Measurements from ENCODE around the gene MACROH2A2. TPM values are rescaled to one million over a fixed set of nuclear protein-coding genes. Genes with fewer than 3 reads are reported as not detected.

MACROH2A2 gene
- total and polyA plus RNA-seq, 2 of the 8 experiments (the other 6 are each of a cell fraction or from before 2014, with no cell fraction given), result 7.9 to 9.3 TPM

- TF ChIP-seq, protein P1, sequence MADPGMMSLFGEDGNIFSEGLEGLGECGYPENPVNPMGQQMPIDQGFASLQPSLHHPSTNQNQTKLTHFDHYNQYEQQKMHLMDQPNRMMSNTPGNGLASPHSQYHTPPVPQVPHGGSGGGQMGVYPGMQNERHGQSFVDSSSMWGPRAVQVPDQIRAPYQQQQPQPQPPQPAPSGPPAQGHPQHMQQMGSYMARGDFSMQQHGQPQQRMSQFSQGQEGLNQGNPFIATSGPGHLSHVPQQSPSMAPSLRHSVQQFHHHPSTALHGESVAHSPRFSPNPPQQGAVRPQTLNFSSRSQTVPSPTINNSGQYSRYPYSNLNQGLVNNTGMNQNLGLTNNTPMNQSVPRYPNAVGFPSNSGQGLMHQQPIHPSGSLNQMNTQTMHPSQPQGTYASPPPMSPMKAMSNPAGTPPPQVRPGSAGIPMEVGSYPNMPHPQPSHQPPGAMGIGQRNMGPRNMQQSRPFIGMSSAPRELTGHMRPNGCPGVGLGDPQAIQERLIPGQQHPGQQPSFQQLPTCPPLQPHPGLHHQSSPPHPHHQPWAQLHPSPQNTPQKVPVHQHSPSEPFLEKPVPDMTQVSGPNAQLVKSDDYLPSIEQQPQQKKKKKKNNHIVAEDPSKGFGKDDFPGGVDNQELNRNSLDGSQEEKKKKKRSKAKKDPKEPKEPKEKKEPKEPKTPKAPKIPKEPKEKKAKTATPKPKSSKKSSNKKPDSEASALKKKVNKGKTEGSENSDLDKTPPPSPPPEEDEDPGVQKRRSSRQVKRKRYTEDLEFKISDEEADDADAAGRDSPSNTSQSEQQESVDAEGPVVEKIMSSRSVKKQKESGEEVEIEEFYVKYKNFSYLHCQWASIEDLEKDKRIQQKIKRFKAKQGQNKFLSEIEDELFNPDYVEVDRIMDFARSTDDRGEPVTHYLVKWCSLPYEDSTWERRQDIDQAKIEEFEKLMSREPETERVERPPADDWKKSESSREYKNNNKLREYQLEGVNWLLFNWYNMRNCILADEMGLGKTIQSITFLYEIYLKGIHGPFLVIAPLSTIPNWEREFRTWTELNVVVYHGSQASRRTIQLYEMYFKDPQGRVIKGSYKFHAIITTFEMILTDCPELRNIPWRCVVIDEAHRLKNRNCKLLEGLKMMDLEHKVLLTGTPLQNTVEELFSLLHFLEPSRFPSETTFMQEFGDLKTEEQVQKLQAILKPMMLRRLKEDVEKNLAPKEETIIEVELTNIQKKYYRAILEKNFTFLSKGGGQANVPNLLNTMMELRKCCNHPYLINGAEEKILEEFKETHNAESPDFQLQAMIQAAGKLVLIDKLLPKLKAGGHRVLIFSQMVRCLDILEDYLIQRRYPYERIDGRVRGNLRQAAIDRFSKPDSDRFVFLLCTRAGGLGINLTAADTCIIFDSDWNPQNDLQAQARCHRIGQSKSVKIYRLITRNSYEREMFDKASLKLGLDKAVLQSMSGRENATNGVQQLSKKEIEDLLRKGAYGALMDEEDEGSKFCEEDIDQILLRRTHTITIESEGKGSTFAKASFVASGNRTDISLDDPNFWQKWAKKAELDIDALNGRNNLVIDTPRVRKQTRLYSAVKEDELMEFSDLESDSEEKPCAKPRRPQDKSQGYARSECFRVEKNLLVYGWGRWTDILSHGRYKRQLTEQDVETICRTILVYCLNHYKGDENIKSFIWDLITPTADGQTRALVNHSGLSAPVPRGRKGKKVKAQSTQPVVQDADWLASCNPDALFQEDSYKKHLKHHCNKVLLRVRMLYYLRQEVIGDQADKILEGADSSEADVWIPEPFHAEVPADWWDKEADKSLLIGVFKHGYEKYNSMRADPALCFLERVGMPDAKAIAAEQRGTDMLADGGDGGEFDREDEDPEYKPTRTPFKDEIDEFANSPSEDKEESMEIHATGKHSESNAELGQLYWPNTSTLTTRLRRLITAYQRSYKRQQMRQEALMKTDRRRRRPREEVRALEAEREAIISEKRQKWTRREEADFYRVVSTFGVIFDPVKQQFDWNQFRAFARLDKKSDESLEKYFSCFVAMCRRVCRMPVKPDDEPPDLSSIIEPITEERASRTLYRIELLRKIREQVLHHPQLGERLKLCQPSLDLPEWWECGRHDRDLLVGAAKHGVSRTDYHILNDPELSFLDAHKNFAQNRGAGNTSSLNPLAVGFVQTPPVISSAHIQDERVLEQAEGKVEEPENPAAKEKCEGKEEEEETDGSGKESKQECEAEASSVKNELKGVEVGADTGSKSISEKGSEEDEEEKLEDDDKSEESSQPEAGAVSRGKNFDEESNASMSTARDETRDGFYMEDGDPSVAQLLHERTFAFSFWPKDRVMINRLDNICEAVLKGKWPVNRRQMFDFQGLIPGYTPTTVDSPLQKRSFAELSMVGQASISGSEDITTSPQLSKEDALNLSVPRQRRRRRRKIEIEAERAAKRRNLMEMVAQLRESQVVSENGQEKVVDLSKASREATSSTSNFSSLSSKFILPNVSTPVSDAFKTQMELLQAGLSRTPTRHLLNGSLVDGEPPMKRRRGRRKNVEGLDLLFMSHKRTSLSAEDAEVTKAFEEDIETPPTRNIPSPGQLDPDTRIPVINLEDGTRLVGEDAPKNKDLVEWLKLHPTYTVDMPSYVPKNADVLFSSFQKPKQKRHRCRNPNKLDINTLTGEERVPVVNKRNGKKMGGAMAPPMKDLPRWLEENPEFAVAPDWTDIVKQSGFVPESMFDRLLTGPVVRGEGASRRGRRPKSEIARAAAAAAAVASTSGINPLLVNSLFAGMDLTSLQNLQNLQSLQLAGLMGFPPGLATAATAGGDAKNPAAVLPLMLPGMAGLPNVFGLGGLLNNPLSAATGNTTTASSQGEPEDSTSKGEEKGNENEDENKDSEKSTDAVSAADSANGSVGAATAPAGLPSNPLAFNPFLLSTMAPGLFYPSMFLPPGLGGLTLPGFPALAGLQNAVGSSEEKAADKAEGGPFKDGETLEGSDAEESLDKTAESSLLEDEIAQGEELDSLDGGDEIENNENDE (IDR thresholded peaks at IDR 0.05; ENCODE audit: insufficient replicate concordance, low read length), result no peak
- TF ChIP-seq, protein P2, sequence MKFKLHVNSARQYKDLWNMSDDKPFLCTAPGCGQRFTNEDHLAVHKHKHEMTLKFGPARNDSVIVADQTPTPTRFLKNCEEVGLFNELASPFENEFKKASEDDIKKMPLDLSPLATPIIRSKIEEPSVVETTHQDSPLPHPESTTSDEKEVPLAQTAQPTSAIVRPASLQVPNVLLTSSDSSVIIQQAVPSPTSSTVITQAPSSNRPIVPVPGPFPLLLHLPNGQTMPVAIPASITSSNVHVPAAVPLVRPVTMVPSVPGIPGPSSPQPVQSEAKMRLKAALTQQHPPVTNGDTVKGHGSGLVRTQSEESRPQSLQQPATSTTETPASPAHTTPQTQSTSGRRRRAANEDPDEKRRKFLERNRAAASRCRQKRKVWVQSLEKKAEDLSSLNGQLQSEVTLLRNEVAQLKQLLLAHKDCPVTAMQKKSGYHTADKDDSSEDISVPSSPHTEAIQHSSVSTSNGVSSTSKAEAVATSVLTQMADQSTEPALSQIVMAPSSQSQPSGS (IDR thresholded peaks at IDR 0.05; ENCODE audit: low read length), result no peak
- TF ChIP-seq BCL11A (IDR thresholded peaks at IDR 0.05; ENCODE audit: low read depth in 2 of 2, low read length in 2 of 2), result no peak
- no peak for TF ChIP-seq MAFK (IDR thresholded peaks at IDR 0.05; ENCODE audit: low read depth, low read length)
- no peak for TF ChIP-seq HDAC2 (IDR thresholded peaks at IDR 0.05; ENCODE audit: borderline replicate concordance in 1 of 2, low read depth in 2 of 2, low read length in 2 of 2)
- no peak for TF ChIP-seq EZH2 (IDR thresholded peaks at IDR 0.05; ENCODE audit: low read depth, low read length, severe bottlenecking)
These were observed 18.2 kb downstream of the MACROH2A2 start (continued) for GRCh38 chr10:70070834-70071233.
